GM12878 (cell line): ENCODE data around the gene STX10. TPM values are rescaled to one million over a fixed set of nuclear protein-coding genes. Genes with fewer than 3 reads are reported as not detected.
A peak's percentile ranks its signal among the peaks of the same experiment; 100 is the strongest.

ENCODE experiments used
- EED ChIP-seq: sonication (generic); IDR thresholded peaks from 2 replicates; pipeline ENCODE4 v1.6.1; 2016; ENCODE audit warnings: antibody characterized with exemption, low read depth
- EP300 ChIP-seq, 2 experiments: fragments of 150-350 bp in 1 of 2; IDR thresholded peaks; 2 replicates each; pipeline ENCODE4 v1.6.1; 2011 to 2012; ENCODE audit warnings: low read depth in 2 of 2, low read length in 2 of 2, borderline replicate concordance in 1 of 2, improper control_type of control experiment in 1 of 2, inconsistent platforms in 1 of 2; ENCODE audit not compliant: control insufficient read depth in 1 of 2
- ESRRA ChIP-seq: IDR thresholded peaks from 2 replicates; pipeline ENCODE4 v1.6.1; 2012; ENCODE audit warnings: mild to moderate bottlenecking, low read length, improper control_type of control experiment
- ETV6 ChIP-seq, 2 experiments: fragments of 450-650 bp in 1 of 2; IDR thresholded peaks in 1 of 2; conservative IDR thresholded peaks in 1 of 2; 2 replicates each; pipeline ENCODE4 v1.6.1; 2014; ENCODE audit warnings: antibody characterized with exemption in 1 of 2, borderline replicate concordance in 1 of 2, low read depth in 1 of 2, mild to moderate bottlenecking in 1 of 2, moderate library complexity in 1 of 2
- IRF3 ChIP-seq: fragments of 450-650 bp; IDR thresholded peaks from 2 replicates; pipeline ENCODE4 v1.6.1; 2014; ENCODE audit warnings: mild to moderate bottlenecking
- JUND ChIP-seq: IDR thresholded peaks from 2 replicates; pipeline ENCODE4 v1.6.1; 2012; ENCODE audit warnings: low read depth, mild to moderate bottlenecking, low read length, improper control_type of control experiment, moderate library complexity
- KAT2A ChIP-seq: conservative IDR thresholded peaks from 2 replicates; pipeline ENCODE4 v1.6.1; 2011; ENCODE audit warnings: low read depth, low read length; ENCODE audit not compliant: control insufficient read depth
- MLLT1 ChIP-seq: fragments of 450-650 bp; IDR thresholded peaks from 2 replicates; pipeline ENCODE4 v1.6.1; 2016; ENCODE audit warnings: mild to moderate bottlenecking
- NFIC ChIP-seq: IDR thresholded peaks from 2 replicates; pipeline ENCODE4 v1.6.1; 2012; ENCODE audit warnings: low read depth, mild to moderate bottlenecking, inconsistent platforms, low read length, moderate library complexity
- NKRF ChIP-seq: fragments of 450-650 bp; conservative IDR thresholded peaks from 2 replicates; pipeline ENCODE4 v1.6.1; 2017; ENCODE audit warnings: mild to moderate bottlenecking, moderate library complexity
- SMARCA5 ChIP-seq: fragments of 450-650 bp; IDR thresholded peaks from 2 replicates; pipeline ENCODE4 v1.6.1; 2017; ENCODE audit warnings: mild to moderate bottlenecking
- SREBF2 ChIP-seq: IDR thresholded peaks from 2 replicates; pipeline ENCODE4 v1.6.1; 2012; ENCODE audit warnings: mild to moderate bottlenecking, low read length
- SRF ChIP-seq, 2 experiments: IDR thresholded peaks; 2 replicates each; pipeline ENCODE4 v1.6.1; 2011; ENCODE audit warnings: low read depth in 2 of 2, low read length in 2 of 2, mild to moderate bottlenecking in 1 of 2, moderate library complexity in 1 of 2
- ZBTB4 ChIP-seq: fragments of 450-650 bp; formaldehyde crosslinking; IDR thresholded peaks from 2 replicates; pipeline ENCODE4 v1.4.0; 2022; ENCODE audit warnings: mild to moderate bottlenecking, moderate library complexity
- polyA plus RNA-seq, 11 experiments: library from polyadenylated mRNA; depleted of rRNA in 4 of 11; unstranded in 6 of 11; stranded (reverse) in 5 of 11; fragments of >200 nt; fragmentation: Nextera tagmentation in 4 of 11; fragmentation: Illumina TruSeq in 1 of 11; extraction: Ambion mirVana in 4 of 11; extraction: Trizol in 1 of 11; gene quantifications; 1 replicate in 1 of 11; 2 replicates in 10 of 11; pipeline versions ENCODE4 v1.2.1 to v1.2.3, GENCODE V29; 2011 to 2016; ENCODE audit warnings: inconsistent platforms in 2 of 11, missing spikeins in 2 of 11, low read depth in 1 of 11
- total RNA-seq, 4 experiments: library from RNA; depleted of rRNA in 3 of 4; stranded (reverse); fragments of >200 nt in 3 of 4; fragmentation: Illumina TruSeq in 1 of 4; extraction: Trizol in 1 of 4; gene quantifications; 2 replicates each; pipeline versions ENCODE4 v1.2.1 to v1.2.3, GENCODE V29; 2013 to 2021
- TF ChIP-seq, protein P1 (sequence below): fragments of 450-650 bp; IDR thresholded peaks from 2 replicates; pipeline ENCODE4 v1.6.1; 2017; ENCODE audit warnings: mild to moderate bottlenecking, low read depth, inconsistent platforms; ENCODE audit not compliant: poor library complexity, severe bottlenecking
- TF ChIP-seq, protein P2 (sequence below): fragments of 450-650 bp; IDR thresholded peaks from 2 replicates; pipeline ENCODE4 v1.6.1; 2017; ENCODE audit warnings: borderline replicate concordance

Gene STX10
- total and polyA plus RNA-seq, 10 of the 15 experiments (the other 5 are each of a cell fraction or from before 2014, with no cell fraction given) = 0.56 to 76.1 (median 47.6) TPM

- TF ChIP-seq, protein P1, sequence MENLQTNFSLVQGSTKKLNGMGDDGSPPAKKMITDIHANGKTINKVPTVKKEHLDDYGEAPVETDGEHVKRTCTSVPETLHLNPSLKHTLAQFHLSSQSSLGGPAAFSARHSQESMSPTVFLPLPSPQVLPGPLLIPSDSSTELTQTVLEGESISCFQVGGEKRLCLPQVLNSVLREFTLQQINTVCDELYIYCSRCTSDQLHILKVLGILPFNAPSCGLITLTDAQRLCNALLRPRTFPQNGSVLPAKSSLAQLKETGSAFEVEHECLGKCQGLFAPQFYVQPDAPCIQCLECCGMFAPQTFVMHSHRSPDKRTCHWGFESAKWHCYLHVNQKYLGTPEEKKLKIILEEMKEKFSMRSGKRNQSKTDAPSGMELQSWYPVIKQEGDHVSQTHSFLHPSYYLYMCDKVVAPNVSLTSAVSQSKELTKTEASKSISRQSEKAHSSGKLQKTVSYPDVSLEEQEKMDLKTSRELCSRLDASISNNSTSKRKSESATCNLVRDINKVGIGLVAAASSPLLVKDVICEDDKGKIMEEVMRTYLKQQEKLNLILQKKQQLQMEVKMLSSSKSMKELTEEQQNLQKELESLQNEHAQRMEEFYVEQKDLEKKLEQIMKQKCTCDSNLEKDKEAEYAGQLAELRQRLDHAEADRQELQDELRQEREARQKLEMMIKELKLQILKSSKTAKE = peak; percentile 43
- TF ChIP-seq NKRF = 0 out of 2 replicates have a peak, but pooled peaks have one; percentile 33
- no peak for TF ChIP-seq JUND
- TF ChIP-seq, protein P2, sequence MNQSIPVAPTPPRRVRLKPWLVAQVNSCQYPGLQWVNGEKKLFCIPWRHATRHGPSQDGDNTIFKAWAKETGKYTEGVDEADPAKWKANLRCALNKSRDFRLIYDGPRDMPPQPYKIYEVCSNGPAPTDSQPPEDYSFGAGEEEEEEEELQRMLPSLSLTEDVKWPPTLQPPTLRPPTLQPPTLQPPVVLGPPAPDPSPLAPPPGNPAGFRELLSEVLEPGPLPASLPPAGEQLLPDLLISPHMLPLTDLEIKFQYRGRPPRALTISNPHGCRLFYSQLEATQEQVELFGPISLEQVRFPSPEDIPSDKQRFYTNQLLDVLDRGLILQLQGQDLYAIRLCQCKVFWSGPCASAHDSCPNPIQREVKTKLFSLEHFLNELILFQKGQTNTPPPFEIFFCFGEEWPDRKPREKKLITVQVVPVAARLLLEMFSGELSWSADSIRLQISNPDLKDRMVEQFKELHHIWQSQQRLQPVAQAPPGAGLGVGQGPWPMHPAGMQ = no peak
- TF ChIP-seq SRF (IDR thresholded peaks at IDR 0.05; ENCODE audit: low read depth in 2 of 2, low read length in 2 of 2) = no peak
- no peak for TF ChIP-seq NFIC
- TF ChIP-seq SREBF2 = no peak
- peak; percentile 73; the same call in 1 of the 2 replicates for TF ChIP-seq MLLT1
- no peak for TF ChIP-seq KAT2A
- peak in 1 of 2 experiments; percentile 47; a peak in 1 of 4 replicates for TF ChIP-seq EP300 (IDR thresholded peaks at IDR 0.05; ENCODE audit: borderline replicate concordance in 1 of 2, control insufficient read depth in 1 of 2, low read depth in 2 of 2, low read length in 2 of 2)
- no peak for TF ChIP-seq ZBTB4 (CRISPR knock-in tag)
- TF ChIP-seq IRF3 = 0 out of 2 replicates have a peak, but pooled peaks have one; percentile 2
- no peak for TF ChIP-seq ESRRA
- peak; percentile 50 for TF ChIP-seq EED
- peak in 1 of 2 experiments; percentile 50; a peak in 2 of 4 replicates for TF ChIP-seq ETV6 (conservative IDR thresholded peaks at IDR 0.05 in 1 of 2, IDR thresholded peaks at IDR 0.05 in 1 of 2; ENCODE audit: borderline replicate concordance in 1 of 2, low read depth in 1 of 2)
- peak; percentile 82 for TF ChIP-seq SMARCA5
Observed at GRCh38 chr19:13152356-13152973, 2.3 kb upstream of the STX10 start (continued).
